GM21529 (cell line): Measurements from ENCODE around the gene STX16.

ENCODE experiments used
- ATAC-seq: cut with Tn5 transposase; IDR thresholded peaks from one replicate; pipeline ENCODE4 v1.9.1; 2021; ENCODE audit not compliant: unreplicated experiment

STX16 gene

DNA sequence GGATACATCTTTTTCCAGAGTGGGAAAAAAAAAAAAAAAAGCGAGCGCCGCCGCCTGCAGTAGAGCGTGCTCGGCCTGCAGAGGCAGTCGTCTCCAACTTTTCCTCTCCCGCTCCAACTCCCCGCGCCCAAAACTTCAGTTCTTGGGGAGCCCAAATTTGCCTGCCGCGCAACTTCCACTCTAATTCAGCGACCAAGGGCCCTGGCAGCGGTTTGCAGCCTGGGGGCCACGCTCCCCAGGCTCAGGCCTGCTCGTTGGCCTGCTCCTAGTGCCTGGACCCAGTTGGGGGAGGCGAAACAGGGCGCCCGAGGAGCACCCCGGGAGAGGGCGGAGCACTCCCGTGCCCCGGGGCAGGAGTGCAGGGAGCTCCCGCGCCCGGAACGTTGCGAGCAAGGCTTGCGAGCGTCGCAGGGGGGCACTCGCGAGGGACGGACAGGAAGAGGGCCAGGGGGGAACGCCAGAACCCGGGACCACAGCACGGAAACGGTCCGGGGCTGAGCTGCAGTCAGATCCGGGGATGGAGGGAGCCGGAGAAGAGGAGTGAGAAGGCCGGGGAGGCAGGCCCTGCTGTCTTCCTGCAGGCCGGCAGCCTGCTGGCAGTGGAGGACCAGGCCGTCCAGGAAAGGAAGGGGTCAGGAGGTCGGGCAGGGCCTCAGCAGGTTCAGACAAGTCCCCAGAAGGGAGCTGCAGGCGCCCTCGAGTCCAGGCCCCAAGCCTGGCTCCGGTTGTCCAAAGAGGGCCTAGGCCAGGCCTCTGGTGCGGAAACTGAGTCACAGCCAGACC is at the start of gene STX16:
STX16 (plus strand) TSS at position 508 of the 783 bp plus-strand sequence. CDS start 724 bp downstream, outside the sequence.
- ATAC-seq, result peak; percentile 67

- no peak for ATAC-seq
Measured at GRCh38 chr20:58602124-58602523, 49.0 kb upstream of the STX16 start.

DNA sequence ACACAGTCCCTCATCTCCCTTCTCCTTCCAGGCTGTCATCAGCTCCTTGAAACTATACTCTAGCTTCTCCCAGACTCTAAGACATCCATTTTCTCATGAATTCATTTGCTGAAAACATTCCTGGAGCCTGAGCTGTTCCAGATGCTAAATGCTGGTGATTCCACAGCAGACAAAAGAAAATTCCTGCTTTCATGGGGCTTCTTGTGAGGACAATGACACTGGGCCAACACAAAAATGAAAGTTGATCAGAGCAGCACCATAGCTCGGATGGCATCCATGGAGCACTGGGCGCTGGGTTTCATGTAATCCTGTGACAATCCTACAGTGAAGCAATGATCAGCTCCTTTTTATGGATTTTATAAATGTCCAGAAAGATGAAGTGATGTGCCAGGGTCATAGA is 47.4 kb upstream of the STX16 start:
- ATAC-seq, result no peak

GRCh38 chr20:58604128-58604881 is 46.8 kb upstream of the STX16 start:
- ATAC-seq, result no peak

GRCh38 chr20:58605292-58606065 is 45.6 kb upstream of the STX16 start:
- no peak for ATAC-seq

GRCh38 chr20:58606184-58606583 is 44.9 kb upstream of the STX16 start:
- ATAC-seq, result no peak

DNA sequence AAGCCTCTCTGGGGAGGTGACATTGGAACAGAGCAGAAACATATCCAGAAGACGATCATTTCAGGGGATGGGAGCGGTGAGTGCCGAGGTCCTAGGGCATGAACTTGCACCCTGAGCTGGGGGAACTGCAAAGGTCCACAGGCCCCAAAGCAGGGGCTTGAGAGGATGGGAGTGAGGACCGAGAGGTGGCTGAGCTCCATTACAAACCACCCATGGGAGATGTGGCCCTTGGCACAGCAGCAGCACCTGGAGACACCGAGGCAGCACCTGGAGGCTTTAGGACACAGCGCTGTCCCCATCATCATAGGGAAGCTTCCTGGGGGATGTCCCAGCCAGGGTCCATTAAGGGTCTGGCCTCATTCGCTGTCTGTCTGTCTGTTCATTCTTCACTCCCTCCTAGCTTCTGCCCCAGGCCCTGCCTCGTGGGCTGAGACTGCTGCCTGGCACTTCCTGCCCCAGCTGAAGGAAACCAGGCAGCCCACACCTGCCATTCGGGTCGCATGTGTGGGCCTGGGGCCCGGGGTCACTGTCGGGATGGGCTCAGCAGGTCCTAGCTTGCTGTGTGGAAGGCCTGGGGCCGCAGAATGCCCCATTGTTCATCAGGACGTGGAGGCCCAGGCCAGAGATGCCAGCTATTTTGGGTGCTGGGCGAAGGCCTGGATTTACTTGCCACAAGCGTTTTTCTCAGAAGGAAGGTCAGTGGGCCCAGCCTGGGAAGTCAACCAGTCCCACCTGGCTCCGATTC is 42.8 kb upstream of the STX16 start:
- ATAC-seq, result no peak

- ATAC-seq, result no peak
Measured at GRCh38 chr20:58609026-58609425, 42.1 kb upstream of the STX16 start.

DNA sequence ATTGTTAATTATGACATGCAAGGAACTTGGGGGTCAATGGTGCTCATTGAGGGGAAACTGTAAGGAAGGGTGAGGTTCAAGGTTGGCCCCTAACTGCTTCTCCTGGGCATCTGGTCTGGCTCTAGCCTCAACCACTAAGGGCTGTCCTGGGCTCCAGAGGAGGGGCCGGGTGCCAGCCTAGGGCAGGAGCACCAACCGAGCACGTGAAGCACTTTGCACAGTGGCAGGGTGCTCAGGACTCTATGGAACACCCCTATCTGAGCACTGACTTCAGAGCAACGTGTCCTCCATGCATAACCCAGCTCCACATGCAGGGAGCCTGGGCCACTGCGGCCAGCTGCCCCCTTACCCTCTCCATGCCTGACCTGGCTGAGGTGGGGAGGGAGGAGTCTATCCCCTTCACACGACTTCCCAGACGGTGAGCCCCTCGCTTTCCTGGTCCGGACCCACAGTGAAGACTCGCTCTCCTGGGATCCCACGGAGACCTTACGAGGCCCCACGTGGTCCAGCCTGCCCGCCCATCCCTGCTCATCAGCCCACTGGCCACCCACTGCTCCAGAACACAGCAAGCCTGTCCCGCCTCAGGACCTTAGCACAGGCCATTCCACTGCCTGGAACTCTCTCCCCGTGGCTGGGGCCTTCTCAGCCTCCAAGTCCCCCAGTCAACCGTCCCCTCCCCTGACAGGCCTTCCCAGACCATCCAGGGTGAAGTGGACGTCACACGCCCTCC is 40.8 kb upstream of the STX16 start:
- no peak for ATAC-seq

DNA sequence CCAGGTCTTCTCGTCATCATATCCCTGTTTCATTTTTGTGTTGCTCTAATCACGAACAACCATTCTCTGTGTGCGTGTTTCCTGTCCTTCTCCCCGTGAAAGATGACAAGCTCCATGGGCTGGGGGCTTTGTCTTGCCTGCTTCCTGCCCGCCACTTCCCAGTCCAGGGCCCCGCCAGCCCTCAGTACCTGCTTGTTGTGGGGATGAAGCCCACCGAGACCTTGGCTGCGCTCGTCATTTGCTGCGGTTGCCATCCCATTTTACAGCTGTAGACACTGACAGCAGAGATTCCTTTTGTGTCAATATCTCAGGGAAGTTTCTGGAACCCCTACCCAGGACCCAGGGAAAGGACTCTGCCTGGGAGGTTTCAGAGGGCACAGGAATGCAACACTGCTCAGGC is 40.3 kb upstream of the STX16 start:
- ATAC-seq, result no peak

DNA sequence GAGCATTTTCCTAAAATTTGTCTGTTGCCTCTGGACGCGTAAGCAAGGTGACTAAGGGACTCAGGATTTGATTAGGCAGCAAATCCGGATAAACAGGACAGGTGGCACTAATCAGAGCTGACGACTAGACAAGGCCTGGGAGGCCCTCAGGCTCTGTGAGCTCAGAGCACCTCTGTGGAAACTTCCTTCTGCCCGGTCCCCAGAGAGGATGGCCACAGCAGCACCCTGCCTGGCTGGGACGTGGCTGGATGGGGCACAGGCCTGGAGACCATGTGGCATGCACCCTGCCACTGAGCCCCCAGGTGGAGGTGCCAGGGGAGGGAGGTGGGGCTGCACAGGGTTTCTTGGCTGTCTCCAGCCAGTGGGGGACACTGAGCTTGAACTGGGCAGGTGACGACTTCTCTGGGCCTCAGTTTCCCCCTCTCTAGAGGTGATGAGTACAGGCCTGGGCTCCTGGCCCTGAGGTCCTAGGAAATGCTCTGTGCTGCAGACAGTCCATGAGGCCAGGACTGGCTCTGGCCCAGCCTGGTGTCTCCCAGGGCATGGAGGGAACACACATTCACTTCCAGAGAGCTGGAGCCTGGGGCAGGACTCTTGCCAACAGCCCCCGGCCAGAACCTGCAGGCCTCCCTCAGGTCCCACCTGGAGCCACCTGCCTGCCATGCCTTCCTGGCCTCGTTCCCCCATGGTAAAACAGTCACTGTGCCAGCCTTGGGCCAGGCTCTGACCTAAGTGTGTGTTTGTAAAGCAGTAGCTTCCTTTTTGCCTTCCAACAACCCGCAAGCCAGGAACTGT is 39.6 kb upstream of the STX16 start:
- ATAC-seq, result no peak

DNA sequence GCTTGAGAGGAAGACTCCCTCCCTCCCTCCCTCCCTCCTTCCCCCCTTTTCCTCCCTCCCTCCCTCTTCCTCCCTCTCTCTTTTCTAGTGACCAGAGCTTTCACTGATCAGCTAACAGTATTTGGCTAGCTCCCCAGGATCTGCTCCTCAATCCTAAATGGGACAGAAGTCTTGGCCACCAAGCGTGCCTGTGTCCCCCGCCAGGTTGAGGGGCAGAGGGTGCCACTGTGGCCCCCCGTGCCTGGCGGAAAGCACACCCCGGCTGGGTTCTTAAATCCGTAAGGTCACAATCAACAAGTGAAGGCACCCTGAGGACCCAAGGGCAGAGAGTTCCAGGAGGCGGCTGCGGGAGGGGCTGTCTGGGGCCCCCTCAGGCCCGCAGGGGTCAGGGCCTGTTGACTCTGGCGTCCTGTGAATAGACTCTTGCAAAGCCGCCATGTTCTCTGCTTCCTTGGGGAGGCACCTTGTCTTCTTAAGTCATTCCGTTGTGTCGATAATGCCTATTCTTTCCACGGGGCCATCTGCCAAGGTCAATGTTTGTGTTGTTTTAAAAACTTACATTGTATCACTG is 38.9 kb upstream of the STX16 start:
- no peak for ATAC-seq

DNA sequence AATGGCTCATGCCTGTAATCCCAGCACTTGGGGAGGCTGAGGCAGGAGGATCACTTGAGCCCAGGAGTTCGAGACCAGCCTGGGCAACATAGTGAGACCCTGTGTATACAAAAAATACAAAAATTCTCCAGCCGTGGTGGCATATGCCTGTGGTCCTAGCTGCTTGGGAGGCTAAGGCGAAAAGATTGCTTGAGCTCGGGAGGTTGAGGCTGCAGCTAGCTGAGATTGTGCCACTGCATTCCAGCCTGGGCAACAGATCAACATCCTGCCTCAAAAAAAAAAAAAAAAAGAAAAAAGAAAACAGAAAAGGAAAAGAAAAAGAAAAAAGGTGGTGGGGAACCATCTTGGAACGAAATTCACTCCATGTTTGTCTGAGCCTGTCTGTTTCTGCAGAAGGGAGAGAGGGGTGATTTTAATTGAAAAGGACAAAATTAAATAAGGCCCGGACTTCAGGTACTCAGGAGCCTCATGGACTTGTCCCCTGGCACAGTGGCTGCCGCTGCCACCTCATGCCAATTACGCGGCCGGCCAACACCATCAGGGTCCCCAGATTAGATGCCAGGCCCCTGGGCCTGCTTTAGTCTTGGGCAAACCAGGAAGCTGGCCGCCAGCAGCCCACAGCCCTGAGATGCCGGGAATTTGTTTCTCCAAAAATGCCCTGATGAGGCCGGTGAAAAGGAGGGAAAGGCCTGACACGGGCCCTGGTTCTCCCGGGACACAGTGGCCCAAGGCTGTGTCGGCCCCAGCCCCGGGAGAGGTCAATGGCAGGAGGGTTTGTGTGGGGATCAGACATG is 37.8 kb upstream of the STX16 start:
- no peak for ATAC-seq

DNA sequence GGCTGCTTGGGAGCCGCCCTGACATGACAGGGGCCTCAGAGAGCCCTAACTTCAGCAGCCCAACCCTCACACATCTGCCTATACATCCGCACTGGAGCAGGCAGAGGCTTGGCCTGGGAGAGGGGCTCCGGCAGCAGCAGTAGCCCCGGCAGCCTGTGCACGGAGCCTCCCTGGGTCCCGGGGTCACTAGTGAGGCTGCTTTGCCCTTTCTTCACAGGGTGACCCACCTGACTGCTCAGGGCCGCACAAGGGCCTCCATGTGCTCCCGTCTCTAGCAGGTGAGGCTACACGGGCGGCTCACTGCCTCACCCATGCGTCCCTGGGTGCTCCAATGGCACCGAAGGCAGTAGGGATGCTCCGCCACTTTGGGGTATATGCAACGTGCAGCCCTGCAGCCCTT is 36.7 kb upstream of the STX16 start:
- ATAC-seq, result no peak

- ATAC-seq, result no peak
Measured at GRCh38 chr20:58614984-58615760, 35.9 kb upstream of the STX16 start.

DNA sequence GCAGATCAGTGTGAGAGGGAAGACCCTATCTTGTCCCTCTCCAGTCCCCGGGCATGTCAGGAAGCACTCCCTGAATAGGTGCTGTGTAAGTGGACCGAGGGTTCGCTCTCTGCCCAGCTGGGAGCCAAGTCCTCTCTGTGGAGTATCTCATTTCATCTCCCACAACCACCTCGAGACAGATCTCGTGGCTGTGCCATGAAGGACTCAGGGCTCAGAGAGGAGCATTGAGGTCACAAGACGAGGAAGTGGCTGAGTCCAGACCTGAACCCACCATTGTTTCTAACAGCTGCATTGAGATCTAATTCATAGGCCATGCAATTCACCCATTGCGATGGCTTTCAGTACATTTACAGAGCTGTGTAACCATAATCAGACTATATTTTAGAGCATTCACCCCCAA is 34.7 kb upstream of the STX16 start:
- no peak for ATAC-seq

GRCh38 chr20:58617158-58617557 is 33.9 kb upstream of the STX16 start:
- ATAC-seq, result no peak
